Stimulated activated CD4-positive, alpha-beta T cell treated with anti-CD3 and anti-CD28 coated beads, Interleukin-4, amount 100 ng/mL, for 24 hours (primary cell): ENCODE measurements around the gene ABCC3.
A peak's percentile ranks its signal among the peaks of the same experiment; 100 is the strongest.

ENCODE experiments used
- DNase-seq: peaks from one replicate; pipeline ENCODE4 v3.0.0-alpha.2; 2020

ABCC3 gene

GRCh38 chr17:50630524-50631194 is 4.0 kb upstream of the ABCC3 start:
- peak; percentile 61 for DNase-seq

- DNase-seq, result no peak
Observed at GRCh38 chr17:50631195-50631907, 3.3 kb upstream of the ABCC3 start.

- no peak for DNase-seq
Observed at GRCh38 chr17:50631908-50632571, 2.6 kb upstream of the ABCC3 start.

GRCh38 chr17:50632637-50633036 is 2.0 kb upstream of the ABCC3 start:
- no peak for DNase-seq

GRCh38 chr17:50633683-50634082 is 998 bp upstream of the ABCC3 start:
- no peak for DNase-seq

GRCh38 chr17:50634915-50635731 is 442 bp downstream of the ABCC3 start:
- no peak for DNase-seq

- DNase-seq, result no peak
Observed at GRCh38 chr17:50635732-50635981, 976 bp downstream of the ABCC3 start.

GRCh38 chr17:50635982-50636803 is 1.5 kb downstream of the ABCC3 start:
- DNase-seq, result no peak

- DNase-seq, result no peak
Observed at GRCh38 chr17:50636804-50637195, 2.1 kb downstream of the ABCC3 start.

- DNase-seq, result no peak
Observed at GRCh38 chr17:50637829-50638605, 3.3 kb downstream of the ABCC3 start.

- no peak for DNase-seq
Observed at GRCh38 chr17:50638606-50638965, 3.9 kb downstream of the ABCC3 start.

GRCh38 chr17:50638966-50639713 is 4.5 kb downstream of the ABCC3 start:
- no peak for DNase-seq

GRCh38 chr17:50640686-50641351 is 6.1 kb downstream of the ABCC3 start:
- DNase-seq, result no peak

- DNase-seq, result no peak
Observed at GRCh38 chr17:50641357-50641756, 6.7 kb downstream of the ABCC3 start.

- no peak for DNase-seq
Observed at GRCh38 chr17:50642071-50642721, 7.5 kb downstream of the ABCC3 start.

GRCh38 chr17:50642722-50643656 is 8.3 kb downstream of the ABCC3 start:
- DNase-seq, result no peak

GRCh38 chr17:50645748-50646682 is 11.3 kb downstream of the ABCC3 start:
- DNase-seq, result no peak

GRCh38 chr17:50647187-50647586 is 12.5 kb downstream of the ABCC3 start:
- no peak for DNase-seq
